Hindlimb muscle (tissue), 1 donor: ENCODE measurements around the gene ALDH1A3. TPM values are rescaled to one million over a fixed set of nuclear protein-coding genes. Genes with fewer than 3 reads are reported as not detected.

ENCODE experiments used
- DNase-seq: peaks from one replicate; pipeline ENCODE4 v3.0.0-alpha.2; 2013
- polyA plus RNA-seq: library from polyadenylated mRNA; unstranded; fragments of 120-200 nt; gene quantifications from one replicate; pipeline ENCODE4 v1.2.1, GENCODE V29; 2013; ENCODE audit not compliant: insufficient read length

Gene ALDH1A3
- polyA plus RNA-seq, 1 donor: 10.9 TPM

GRCh38 chr15:100926971-100927756 is 47.5 kb downstream of the ALDH1A3 start:
- no peak for DNase-seq

GRCh38 chr15:100928632-100929280 is 49.1 kb downstream of the ALDH1A3 start:
- no peak for DNase-seq

GRCh38 chr15:100929641-100930042 is 50.0 kb downstream of the ALDH1A3 start:
- DNase-seq: no peak

GRCh38 chr15:100930306-100930848 is 50.7 kb downstream of the ALDH1A3 start:
- DNase-seq: no peak

- DNase-seq: no peak
These were observed 51.7 kb downstream of the ALDH1A3 start for GRCh38 chr15:100931143-100931890.

GRCh38 chr15:100932676-100933348 is 53.2 kb downstream of the ALDH1A3 start:
- no peak for DNase-seq

- no peak for DNase-seq
These were observed 54.5 kb downstream of the ALDH1A3 start for GRCh38 chr15:100934166-100934565.

GRCh38 chr15:100934726-100935125 is 55.1 kb downstream of the ALDH1A3 start:
- no peak for DNase-seq

GRCh38 chr15:100937171-100937570 is 57.5 kb downstream of the ALDH1A3 start:
- no peak for DNase-seq

GRCh38 chr15:100939791-100940190 is 60.2 kb downstream of the ALDH1A3 start:
- DNase-seq: no peak

GRCh38 chr15:100940767-100941379 is 61.2 kb downstream of the ALDH1A3 start:
- no peak for DNase-seq

- DNase-seq: no peak
These were observed 61.9 kb downstream of the ALDH1A3 start for GRCh38 chr15:100941536-100941935.

- no peak for DNase-seq
These were observed 63.2 kb downstream of the ALDH1A3 start for GRCh38 chr15:100942656-100943425.

- DNase-seq: no peak
These were observed 64.7 kb downstream of the ALDH1A3 start for GRCh38 chr15:100944244-100944895.

GRCh38 chr15:100944986-100945385 is 65.4 kb downstream of the ALDH1A3 start:
- DNase-seq: no peak

- no peak for DNase-seq
These were observed 68.3 kb downstream of the ALDH1A3 start for GRCh38 chr15:100947760-100948429.

GRCh38 chr15:100948430-100948762 is 68.8 kb downstream of the ALDH1A3 start:
- no peak for DNase-seq

GRCh38 chr15:100949691-100950090 is 70.1 kb downstream of the ALDH1A3 start:
- no peak for DNase-seq

- DNase-seq: no peak
These were observed 72.3 kb downstream of the ALDH1A3 start for GRCh38 chr15:100951965-100952364.

GRCh38 chr15:100952566-100952965 is 72.9 kb downstream of the ALDH1A3 start:
- DNase-seq: no peak
